Neural cell (in vitro differentiated cells): Measurements from ENCODE around the gene FCRL3. TPM values are rescaled to one million over a fixed set of nuclear protein-coding genes. Genes with fewer than 3 reads are reported as not detected.

ENCODE experiments used
- H2AFZ ChIP-seq: fragments of 200-600, 300-800 bp; sonication (generic), shearing (Covaris generic); 2 replicates; pipeline ENCODE4 v1.6.0; 2014; ENCODE audit warnings: low read depth, mild to moderate bottlenecking, antibody characterized with exemption, low read length, moderate library complexity
- H3F3A ChIP-seq: fragments of 200-600 bp; shearing (Covaris generic); 2 replicates; pipeline ENCODE4 v1.6.1; 2016; ENCODE audit warnings: mild to moderate bottlenecking, moderate library complexity, mixed read lengths, antibody characterized with exemption, low read length; ENCODE audit not compliant: insufficient read depth, poor library complexity, severe bottlenecking
- H3K27ac ChIP-seq: fragments of 200-600, 300-800 bp; sonication (generic), shearing (Covaris generic); 2 replicates; pipeline ENCODE4 v1.5.1; 2014; ENCODE audit warnings: mild to moderate bottlenecking, low read length, moderate library complexity
- H3K27me3 ChIP-seq: fragments of 300-800, 200-600 bp; sonication (generic), shearing (Covaris generic); 2 replicates; pipeline ENCODE4 v1.6.0; 2014; ENCODE audit warnings: mild to moderate bottlenecking, low read depth, low read length, moderate library complexity; ENCODE audit not compliant: insufficient read depth
- H3K36me3 ChIP-seq: fragments of 300-800, 200-600 bp; sonication (generic), shearing (Covaris generic); 2 replicates; pipeline ENCODE4 v1.5.1; 2014; ENCODE audit warnings: mild to moderate bottlenecking, antibody characterized with exemption, low read length, moderate library complexity; ENCODE audit not compliant: insufficient read depth
- H3K4me2 ChIP-seq: fragments of 300-800, 200-600 bp; sonication (generic), shearing (Covaris generic); 2 replicates; pipeline ENCODE4 v1.6.0; 2014; ENCODE audit warnings: mild to moderate bottlenecking, low read length
- H3K4me3 ChIP-seq: fragments of 300-800, 200-600 bp; sonication (generic), shearing (Covaris generic); 2 replicates; pipeline ENCODE4 v1.5.1; 2014; ENCODE audit warnings: mild to moderate bottlenecking, low read length, moderate library complexity
- H3K79me2 ChIP-seq: fragments of 200-600 bp; shearing (Covaris generic); replicated peaks from 2 replicates; pipeline ENCODE4 v1.6.0; 2014; ENCODE audit warnings: mild to moderate bottlenecking, low read length, moderate library complexity; ENCODE audit not compliant: insufficient read depth
- H3K9ac ChIP-seq: fragments of 300-800, 200-600 bp; sonication (generic), shearing (Covaris generic); 2 replicates; pipeline ENCODE4 v1.6.1; 2016; ENCODE audit warnings: mild to moderate bottlenecking, low read length, mixed read lengths
- H3K9me2 ChIP-seq: fragments of 200-600 bp; shearing (Covaris generic); 2 replicates; pipeline ENCODE4 v1.6.1; 2016; ENCODE audit warnings: mild to moderate bottlenecking, low read length, mixed read lengths; ENCODE audit not compliant: insufficient read depth
- H3K9me3 ChIP-seq: fragments of 200-600, 300-800 bp; sonication (generic), shearing (Covaris generic); 2 replicates; pipeline ENCODE4 v1.6.1; 2016; ENCODE audit warnings: mild to moderate bottlenecking, mixed run types, low read length, moderate library complexity, mixed read lengths
- H4K20me1 ChIP-seq: fragments of 200-600 bp; shearing (Covaris generic); 2 replicates; pipeline ENCODE4 v1.6.1; 2016; ENCODE audit warnings: mild to moderate bottlenecking, mixed run types; ENCODE audit not compliant: insufficient read depth
- CTCF ChIP-seq: fragments of 450-650 bp; IDR thresholded peaks from 2 replicates; pipeline ENCODE4 v1.5.1; 2014; ENCODE audit warnings: antibody characterized with exemption, mild to moderate bottlenecking, moderate library complexity; ENCODE audit not compliant: poor library complexity, severe bottlenecking
- EP300 ChIP-seq: fragments of 450-650 bp; conservative IDR thresholded peaks from 2 replicates; pipeline ENCODE4 v1.6.1; 2014; ENCODE audit warnings: antibody characterized with exemption, mild to moderate bottlenecking, moderate library complexity; ENCODE audit not compliant: poor library complexity, severe bottlenecking
- EZH2 ChIP-seq: fragments of 200-600, 300-800 bp; shearing (Covaris generic), sonication (generic); IDR thresholded peaks from 2 replicates; pipeline ENCODE4 v1.6.1; 2014; ENCODE audit warnings: antibody characterized with exemption, low read length, borderline replicate concordance, mild to moderate bottlenecking; ENCODE audit not compliant: insufficient read depth, poor library complexity, severe bottlenecking
- MXI1 ChIP-seq: fragments of 450-650 bp; conservative IDR thresholded peaks from 2 replicates; pipeline ENCODE4 v1.6.1; 2014; ENCODE audit warnings: antibody characterized with exemption, mild to moderate bottlenecking; ENCODE audit not compliant: poor library complexity, severe bottlenecking
- POLR2AphosphoS5 ChIP-seq: IDR thresholded peaks from 2 replicates; pipeline ENCODE4 v1.6.1; 2012
- RAD21 ChIP-seq: fragments of 450-650 bp; conservative IDR thresholded peaks from 2 replicates; pipeline ENCODE4 v1.6.1; 2014; ENCODE audit warnings: antibody characterized with exemption, mild to moderate bottlenecking, moderate library complexity
- REST ChIP-seq: IDR thresholded peaks from 2 replicates; pipeline ENCODE4 v1.6.1; 2012; ENCODE audit warnings: borderline replicate concordance
- SMC3 ChIP-seq: fragments of 450-650 bp; conservative IDR thresholded peaks from 2 replicates; pipeline ENCODE4 v1.6.1; 2014; ENCODE audit warnings: antibody characterized with exemption, mild to moderate bottlenecking, moderate library complexity; ENCODE audit not compliant: poor library complexity
- TAF1 ChIP-seq: IDR thresholded peaks from 2 replicates; pipeline ENCODE4 v1.6.1; 2012; ENCODE audit warnings: low read depth
- polyA plus RNA-seq: library from polyadenylated mRNA; depleted of rRNA; stranded (reverse); fragments of >200 nt; gene quantifications from 2 replicates; pipeline ENCODE4 v1.2.3, GENCODE V29; 2014

FCRL3 gene
- polyA plus RNA-seq, 1 donor from 2014 or later = not detected

- no peak for TF ChIP-seq CTCF
- TF ChIP-seq POLR2AphosphoS5 = no peak
- no peak for TF ChIP-seq EZH2
- TF ChIP-seq EP300 = no peak
- TF ChIP-seq SMC3 = no peak
Observed at GRCh38 chr1:157700305-157700704, 264 bp downstream of the FCRL3 start.

GRCh38 chr1:157697781-157698569, 2.6 kb downstream of the FCRL3 start:
- no peaks in the 10 kb centered on the region for H3K36me3 ChIP-seq
- H3K27ac ChIP-seq = no peak overlapping the region
- no peak overlapping the region for H2AFZ ChIP-seq
- no peak overlapping the region for H3K4me2 ChIP-seq
- H3K4me3 ChIP-seq = no peak overlapping the region
- no peaks in the 10 kb centered on the region for H4K20me1 ChIP-seq
- no peaks in the 10 kb centered on the region for H3K9me2 ChIP-seq
- H3F3A ChIP-seq = no peaks in the 10 kb centered on the region
- H3K9ac ChIP-seq = no peak overlapping the region
- TF ChIP-seq EZH2 (no peak), REST (no peak), CTCF (no peak), POLR2AphosphoS5 (no peak), RAD21 (no peak), MXI1 (no peak), SMC3 (no peak), EP300 (no peak), TAF1 (no peak)
- no peaks in the 10 kb centered on the region for H3K9me3 ChIP-seq
- H3K27me3 ChIP-seq = no peaks in the 10 kb centered on the region
- H3K79me2 ChIP-seq = no peaks in the 10 kb centered on the region

More at GRCh38 chr1:157700305-157700704, 264 bp downstream of the FCRL3 start:
- Histone ChIP-seq H3K27ac (no peak overlapping the region), H3K4me3 (no peak overlapping the region), H3K27me3 (no peaks in the 10 kb centered on the region), H3K79me2 (no peaks in the 10 kb centered on the region), H3F3A (no peaks in the 10 kb centered on the region), H4K20me1 (no peaks in the 10 kb centered on the region), H3K9ac (no peak overlapping the region), H3K4me2 (no peak overlapping the region), H3K9me2 (no peaks in the 10 kb centered on the region), H3K9me3 (no peaks in the 10 kb centered on the region), H3K36me3 (no peaks in the 10 kb centered on the region), H2AFZ (no peak overlapping the region)
